Suprapubic skin (tissue), 4 donors: ENCODE measurements around the gene CHAC1.

ENCODE experiments used
- EP300 ChIP-seq: sonication (generic); formaldehyde crosslinking; IDR thresholded peaks from one replicate; pipeline ENCODE4 v1.6.1; 2017; ENCODE audit warnings: antibody characterized with exemption
- POLR2AphosphoS5 ChIP-seq, 3 donors: sonication (generic); formaldehyde crosslinking; IDR thresholded peaks; one replicate each; pipeline ENCODE4 v1.6.1; 2017; ENCODE audit warnings: antibody characterized with exemption in 3 of 3
- TF ChIP-seq, protein P1 (sequence below), 2 donors: fragments of 200-600 bp in 1 of 2; fragments of 450-650 bp in 1 of 2; sonication (generic) in 1 of 2; IDR thresholded peaks; one replicate each; pipeline ENCODE4 v1.5.1; 2016 to 2019; ENCODE audit warnings: antibody characterized with exemption in 2 of 2, mild to moderate bottlenecking in 1 of 2, moderate library complexity in 1 of 2

DNA sequence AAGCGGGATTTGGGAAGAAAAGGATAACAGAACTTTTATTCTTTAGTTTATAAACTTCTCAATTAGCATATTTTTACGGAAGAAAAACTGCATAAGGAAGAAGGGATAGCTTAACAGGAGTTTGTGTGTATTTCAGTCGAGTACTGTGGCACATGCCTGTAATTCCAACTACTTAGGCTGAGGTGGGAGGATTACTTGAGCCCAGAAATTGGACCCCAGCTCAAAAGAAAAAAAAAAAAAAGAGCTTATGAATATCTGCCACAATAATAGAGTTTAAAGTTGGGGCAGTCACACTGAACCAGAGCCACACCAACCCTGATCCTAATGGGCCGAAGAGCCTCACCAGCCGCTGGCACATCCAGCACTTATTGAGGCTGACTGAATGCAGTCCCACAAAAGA lies 31.1 kb downstream of the CHAC1 start:
- TF ChIP-seq POLR2AphosphoS5 (IDR thresholded peaks at IDR 0.05) (no peak), EP300 (no peak)
- TF ChIP-seq, protein P1, sequence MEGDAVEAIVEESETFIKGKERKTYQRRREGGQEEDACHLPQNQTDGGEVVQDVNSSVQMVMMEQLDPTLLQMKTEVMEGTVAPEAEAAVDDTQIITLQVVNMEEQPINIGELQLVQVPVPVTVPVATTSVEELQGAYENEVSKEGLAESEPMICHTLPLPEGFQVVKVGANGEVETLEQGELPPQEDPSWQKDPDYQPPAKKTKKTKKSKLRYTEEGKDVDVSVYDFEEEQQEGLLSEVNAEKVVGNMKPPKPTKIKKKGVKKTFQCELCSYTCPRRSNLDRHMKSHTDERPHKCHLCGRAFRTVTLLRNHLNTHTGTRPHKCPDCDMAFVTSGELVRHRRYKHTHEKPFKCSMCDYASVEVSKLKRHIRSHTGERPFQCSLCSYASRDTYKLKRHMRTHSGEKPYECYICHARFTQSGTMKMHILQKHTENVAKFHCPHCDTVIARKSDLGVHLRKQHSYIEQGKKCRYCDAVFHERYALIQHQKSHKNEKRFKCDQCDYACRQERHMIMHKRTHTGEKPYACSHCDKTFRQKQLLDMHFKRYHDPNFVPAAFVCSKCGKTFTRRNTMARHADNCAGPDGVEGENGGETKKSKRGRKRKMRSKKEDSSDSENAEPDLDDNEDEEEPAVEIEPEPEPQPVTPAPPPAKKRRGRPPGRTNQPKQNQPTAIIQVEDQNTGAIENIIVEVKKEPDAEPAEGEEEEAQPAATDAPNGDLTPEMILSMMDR (IDR thresholded peaks at IDR 0.05): no peak
